Stimulated activated CD4-positive, alpha-beta T cell treated with anti-CD3 and anti-CD28 coated beads, Interleukin-15, amount 100 ng/mL, for 48 hours (primary cell): Measurements from ENCODE around the gene CELA1.
"Not testable (repeated sequence)": the region's sequence is repeated elsewhere in the genome, so short reads cannot be mapped to it uniquely, and the experiment has no call there.

ENCODE experiments used
- DNase-seq, 2 donors: peaks; one replicate each; pipeline ENCODE4 v3.0.0-alpha.2; 2020; ENCODE audit warnings: low read depth in 2 of 2

Gene CELA1

GRCh38 chr12:51343201-51343600 lies 3.3 kb downstream of the CELA1 start:
- no peak for DNase-seq

DNA sequence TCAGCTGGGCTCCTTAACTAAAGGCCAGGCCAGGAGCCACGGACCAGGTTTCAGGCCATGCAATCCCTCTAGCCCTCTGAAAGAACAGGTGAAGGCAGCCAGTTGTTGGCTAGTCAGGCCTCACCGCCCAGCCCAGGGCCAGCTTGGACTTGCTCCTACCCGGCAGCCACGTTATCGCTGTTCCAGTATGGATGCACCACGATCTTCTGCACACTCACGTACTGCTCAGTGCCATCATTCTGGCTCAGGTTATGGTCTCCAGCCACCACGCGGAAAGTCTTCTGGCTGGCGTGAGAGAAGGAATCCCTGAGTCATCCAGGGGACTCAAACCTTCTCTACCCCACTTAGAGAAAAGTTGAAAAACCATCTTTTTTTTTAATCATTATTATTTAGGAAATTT lies 4.1 kb downstream of the CELA1 start:
- no peak for DNase-seq

DNA sequence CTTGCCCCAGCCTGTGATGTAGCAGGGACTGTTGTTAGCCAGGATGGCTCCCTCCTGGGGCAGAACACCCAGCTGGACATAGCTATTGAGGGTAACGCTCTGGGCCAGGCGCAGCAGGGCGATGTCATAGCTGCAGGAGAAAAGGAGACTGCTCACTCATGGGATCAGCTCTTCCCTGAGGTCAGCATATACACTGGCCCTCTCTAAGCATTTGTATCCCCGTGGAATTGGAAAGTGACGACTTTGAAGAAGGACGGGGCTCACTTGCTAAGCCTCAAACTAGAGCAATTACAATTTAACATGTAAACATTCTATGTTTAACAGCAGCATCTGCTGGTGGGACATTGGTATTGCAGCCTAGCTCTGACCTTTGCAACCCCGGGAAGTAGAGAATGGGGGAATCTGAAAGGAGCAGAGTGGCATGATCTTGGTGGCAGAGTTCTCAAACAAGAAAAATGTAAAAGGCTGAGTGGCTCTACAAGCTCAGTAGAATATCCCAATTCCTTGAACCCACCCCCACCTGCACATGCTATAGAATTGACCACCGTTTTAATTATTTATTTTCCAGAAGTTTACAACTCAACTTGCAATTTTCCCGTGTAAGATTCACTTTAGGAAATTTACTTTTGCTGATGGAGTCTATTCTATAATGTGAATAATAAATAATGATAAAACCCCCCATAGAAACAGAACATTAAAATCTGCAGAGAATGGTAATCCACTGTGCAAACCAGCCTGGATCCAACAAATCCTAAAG lies 5.0 kb downstream of the CELA1 start:
- DNase-seq: peak; percentile 37 to 67

DNA sequence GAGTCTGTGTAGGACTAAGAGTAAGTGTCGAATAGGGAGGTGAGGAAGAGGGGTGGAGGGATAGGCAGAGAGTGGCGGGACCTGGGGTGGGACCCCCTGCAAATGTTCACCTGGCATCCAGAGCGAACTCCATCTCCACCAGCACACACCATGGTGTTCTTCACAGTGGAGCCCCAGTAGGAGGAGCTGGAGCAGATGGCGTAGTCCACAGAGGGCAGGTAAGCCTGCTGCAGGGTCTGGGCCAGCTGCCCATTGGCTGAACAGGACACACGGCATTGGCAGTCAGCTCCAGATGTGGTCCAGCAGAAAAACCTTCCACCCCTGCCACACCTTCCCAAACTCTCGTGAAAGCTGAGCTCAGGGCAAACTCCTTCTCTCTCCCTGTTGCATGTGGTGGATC lies 6.7 kb downstream of the CELA1 start:
- no peak for DNase-seq

DNA sequence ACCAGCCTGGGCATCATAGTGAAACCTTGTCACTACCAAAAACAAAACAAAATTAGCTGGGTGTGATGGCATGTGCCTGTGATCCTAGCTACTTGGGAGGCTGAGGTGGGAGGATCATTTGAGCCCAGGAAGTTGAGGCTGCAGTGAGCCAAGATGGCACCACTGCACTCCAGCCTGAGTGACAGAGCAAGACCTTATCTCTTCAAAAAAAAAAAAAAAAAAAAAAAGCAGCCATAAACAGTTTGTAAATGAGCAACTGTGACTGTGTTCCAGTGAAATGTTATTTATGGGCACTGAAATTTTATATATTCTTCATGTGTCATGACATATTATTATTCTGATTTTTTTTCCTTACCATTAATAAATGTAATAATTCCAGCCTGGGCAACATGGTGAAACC lies 9.1 kb downstream of the CELA1 start:
- not testable (repeated sequence) for DNase-seq

- no peak for DNase-seq
Observed at GRCh38 chr12:51335931-51336330, 10.5 kb downstream of the CELA1 start.

DNA sequence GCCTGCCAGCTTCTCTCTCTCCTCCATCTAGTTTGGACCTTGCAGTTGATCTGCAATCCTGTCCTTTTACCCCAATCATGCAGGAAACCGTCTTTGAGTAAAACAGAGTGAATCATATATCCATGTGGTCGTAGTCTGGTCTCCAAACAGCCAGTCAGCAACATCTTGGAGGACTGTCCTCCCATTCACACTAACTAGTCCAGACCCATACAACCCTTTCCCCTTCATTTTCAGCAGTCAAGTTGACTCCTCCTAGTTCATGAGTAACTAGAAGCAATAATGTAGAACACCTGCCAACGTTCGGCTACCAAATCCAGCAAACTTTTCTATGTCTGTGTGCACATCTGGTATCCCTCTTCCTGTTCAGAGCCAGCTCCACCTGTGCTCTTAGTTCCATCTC lies 11.7 kb downstream of the CELA1 start:
- DNase-seq: no peak

DNA sequence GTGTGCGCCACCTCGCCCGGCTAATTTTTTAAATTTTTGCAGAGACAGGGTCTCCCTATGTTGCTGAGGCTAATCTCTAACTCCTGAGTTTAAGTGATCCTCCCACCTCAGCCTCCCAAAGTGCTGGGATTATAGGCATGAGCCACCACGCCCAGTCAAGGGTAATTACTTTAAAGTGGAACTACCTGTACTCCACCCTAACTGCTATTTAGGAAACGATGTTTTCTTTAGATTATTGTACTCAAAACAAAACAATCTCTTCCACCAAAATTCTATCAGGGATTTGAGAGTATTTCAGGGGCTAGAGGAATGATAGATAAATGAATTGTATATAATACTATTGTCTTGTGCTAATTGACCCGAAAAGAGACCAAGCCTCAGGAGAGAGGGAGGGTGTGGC lies 12.9 kb downstream of the CELA1 start:
- no peak for DNase-seq

DNA sequence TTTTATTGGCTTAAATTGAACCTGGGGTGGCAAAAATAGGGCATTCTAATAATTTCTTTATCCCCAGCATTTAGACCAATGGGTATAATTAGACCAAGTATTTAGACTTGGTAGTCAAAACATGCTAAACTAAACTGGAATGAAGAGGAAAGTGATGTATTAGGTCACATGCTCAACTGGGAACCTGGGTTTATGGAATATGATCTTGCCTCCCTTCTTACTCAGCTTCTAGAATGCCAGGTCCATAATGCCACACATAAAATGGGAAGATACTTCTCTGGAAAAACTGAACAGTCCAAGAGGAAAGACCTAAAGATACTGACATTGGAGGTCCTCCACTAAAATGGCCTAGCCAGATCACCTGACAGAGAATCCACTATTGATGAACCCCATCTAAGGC lies 16.3 kb downstream of the CELA1 start:
- DNase-seq: no peak

DNA sequence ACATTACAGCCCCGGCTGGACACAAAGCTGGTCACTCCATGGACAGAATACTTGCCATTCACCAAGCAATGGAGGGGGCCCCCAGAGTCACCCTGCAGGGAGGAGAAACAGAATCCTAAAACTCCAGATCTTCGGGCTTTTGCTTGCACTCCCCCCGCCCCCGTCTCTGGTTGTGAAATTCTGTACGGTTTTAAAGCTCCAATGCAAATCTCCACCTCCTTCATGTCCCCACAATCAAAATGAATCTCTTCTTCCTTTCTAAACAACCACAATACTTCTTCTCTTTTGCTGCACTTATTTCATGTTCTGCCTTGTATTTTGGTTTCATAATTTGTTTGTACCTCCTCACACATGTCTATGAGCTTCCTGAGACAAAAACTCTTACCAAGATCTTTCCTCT lies 16.7 kb downstream of the CELA1 start:
- DNase-seq: no peak

DNA sequence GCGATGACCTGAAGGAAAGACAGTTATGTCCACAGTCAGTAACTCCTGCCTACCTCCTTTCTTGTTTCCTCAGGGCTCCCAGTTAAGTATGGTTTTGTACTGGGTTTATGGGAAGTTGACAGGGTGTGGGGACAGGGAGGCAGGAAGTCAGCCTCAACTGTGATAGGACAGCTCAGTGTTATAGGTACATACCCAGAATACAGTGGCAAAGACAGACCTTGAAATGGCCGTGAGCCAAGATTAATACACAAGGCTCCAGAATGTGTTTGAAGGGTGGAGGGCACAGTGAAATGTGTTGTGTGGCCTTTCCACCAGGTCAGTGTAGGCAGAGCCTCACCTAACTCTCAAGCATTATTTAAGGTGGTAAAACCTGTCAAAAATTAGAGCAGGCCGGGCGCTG lies 17.9 kb downstream of the CELA1 start:
- DNase-seq: no peak

DNA sequence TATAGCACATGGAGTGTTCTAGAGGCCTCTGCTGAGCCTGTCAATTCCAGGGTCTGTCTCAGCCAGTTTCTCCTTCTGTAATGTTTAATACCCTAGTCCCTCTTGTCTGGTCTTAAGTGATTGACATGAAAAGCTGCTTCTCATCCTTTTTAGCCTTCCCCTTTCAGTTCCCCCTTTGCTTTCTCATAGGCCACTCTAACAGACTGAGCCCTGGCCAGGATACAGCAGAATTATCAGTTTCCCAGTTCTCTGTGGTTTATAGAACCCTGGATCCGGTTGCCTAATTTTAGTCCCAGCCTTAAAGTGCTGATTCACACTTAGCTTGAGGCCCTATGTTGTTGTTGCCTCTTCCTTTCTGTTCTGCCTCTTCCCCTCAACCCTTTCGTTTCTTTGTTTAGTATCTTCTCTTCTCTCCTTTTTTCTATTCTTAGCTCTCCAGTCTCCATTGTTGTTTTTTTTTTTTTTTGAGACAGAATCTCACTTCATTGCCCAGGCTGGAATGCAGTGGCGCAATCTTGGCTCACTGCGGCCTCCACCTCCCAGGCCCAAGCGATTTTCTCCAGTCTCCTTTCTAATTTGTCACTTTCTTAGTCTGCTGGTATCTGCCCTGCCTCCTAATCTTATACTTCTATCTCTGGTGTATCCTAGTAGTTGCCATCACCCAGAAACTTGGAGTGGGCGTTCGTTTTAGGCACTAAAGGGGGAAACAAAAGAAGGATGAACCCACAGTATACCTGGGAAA lies 19.6 kb downstream of the CELA1 start:
- DNase-seq: no peak

- no peak for DNase-seq
Observed at GRCh38 chr12:51324953-51325352, 21.5 kb downstream of the CELA1 start.

DNA sequence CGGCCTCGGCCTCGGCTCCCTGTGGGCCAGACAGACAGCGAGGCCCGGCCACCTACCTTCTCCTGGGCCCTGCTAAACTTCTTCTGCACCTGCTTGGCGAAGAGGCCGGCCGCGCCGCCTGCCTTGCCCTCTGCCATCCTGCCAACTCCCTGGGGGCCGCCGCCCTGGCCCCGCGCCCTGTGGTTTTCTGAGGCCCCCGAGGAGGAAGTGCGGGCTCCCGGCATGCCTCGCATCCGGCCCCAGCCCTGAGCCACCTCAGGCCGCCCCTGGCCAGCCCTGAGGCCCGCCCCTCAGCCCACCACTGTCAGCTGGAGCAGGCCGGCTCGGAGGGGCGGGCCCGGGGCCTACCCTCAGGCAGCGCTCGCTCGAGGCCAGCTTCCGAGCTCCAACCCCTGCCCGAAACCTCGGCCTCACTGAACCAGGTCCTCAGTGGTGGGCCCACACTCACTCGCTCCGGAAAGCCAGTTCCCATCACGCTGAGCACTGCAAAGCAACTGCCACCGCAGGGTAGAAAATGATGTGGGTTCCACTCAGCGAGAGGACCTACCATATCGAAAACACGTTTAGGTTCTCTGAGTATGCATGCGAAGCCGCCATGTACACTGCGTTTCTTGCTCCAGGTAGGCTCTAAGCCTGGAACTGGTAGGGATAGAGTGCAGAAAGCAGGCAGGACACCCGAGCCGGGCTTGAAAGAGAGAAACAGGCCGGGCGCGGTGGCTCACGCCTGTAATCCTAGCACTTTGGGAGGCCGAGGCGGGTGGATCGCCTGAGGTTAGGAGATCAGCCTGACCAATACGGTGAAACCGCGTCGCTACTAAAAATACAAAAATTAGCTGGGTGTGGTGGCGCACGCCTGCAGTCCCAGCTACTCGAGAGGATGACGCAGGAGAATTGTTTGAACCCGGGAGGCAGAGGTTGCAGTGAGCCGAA lies 22.2 kb downstream of the CELA1 start, which contains the start of gene BIN2:
Gene BIN2 (minus strand): TSS at position 209 of the 930 bp plus-strand sequence. CDS start 72 bp downstream, at position 137.
- peak; percentile 28 to 65 for DNase-seq

DNA sequence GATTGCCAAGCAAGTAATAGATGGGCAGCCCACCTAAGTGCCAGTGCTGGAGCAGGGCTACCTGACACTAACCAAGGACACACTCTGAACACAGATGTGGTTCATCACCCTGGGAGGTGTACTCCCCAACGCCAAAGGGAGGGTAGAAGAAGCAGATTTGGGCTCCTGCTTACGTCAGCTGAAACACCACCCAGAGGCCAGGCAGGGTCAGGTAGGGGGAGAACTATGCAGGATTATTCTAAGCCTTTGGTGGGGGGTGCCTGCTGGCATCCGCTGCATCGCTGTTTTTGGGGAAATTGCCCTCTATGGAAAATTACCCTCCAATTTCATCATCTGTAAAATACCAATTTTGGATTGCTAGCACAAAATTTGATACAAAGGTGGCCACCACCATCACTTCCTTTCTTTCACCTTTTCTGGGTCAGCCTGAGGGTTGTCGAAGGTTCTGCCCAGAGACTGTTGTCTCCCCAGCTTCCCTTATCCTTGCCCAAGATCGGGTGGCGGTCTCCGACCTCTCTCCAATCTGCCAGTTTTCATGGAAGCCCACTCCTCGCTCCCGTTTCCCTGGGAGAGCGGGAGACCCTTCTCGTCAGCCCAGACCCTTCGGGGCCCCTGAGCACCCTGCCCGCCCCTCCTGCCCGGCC lies 23.0 kb downstream of the CELA1 start:
- DNase-seq: peak; percentile 33 to 43

GRCh38 chr12:51322452-51322851 lies 24.0 kb downstream of the CELA1 start:
- DNase-seq: peak; percentile 39 to 48

DNA sequence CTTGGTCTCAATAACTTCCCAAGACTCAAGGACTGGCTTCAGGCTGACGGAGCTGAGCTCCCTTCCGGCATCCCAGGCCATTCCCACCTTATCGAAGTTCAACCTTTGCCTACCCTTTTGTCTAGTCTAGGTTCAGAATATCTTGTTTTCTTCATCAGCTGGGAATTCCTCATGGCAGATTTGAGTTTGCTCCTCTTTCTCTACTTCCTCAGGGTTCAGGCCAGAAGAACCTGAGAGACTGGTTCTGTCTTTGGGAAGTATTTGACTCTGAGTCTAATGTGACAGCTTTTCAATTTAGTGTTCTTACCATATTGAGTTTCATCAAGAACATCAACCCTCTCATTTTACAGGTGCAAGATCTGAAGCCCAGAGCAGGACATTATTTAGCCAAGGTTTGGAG lies 24.6 kb downstream of the CELA1 start:
- DNase-seq: no peak

- no peak for DNase-seq
Observed at GRCh38 chr12:51320695-51321320, 25.7 kb downstream of the CELA1 start.

GRCh38 chr12:51320311-51320694 lies 26.2 kb downstream of the CELA1 start:
- no peak for DNase-seq

- DNase-seq: no peak
Observed at GRCh38 chr12:51318846-51319599, 27.5 kb downstream of the CELA1 start.
